Activated CD4-positive, alpha-beta memory T cell treated with anti-CD3 and anti-CD28 coated beads for 36 hours (primary cell): ENCODE measurements around the gene PSMF1. TPM values are rescaled to one million over a fixed set of nuclear protein-coding genes. Genes with fewer than 3 reads are reported as not detected.

ENCODE experiments used
- CTCF ChIA-PET: fragments of 350-600 bp; sonication (Branson Sonifier 250); formaldehyde crosslinking; loops from one replicate; lab custom pipeline; 2021; ENCODE audit warnings: antibody characterized with exemption, inconsistent platforms; lab: Charles Lee
- POLR2A ChIA-PET: fragments of 350-600 bp; sonication (Branson Sonifier 250); formaldehyde crosslinking; loops from one replicate; lab custom pipeline; 2021; ENCODE audit warnings: antibody characterized with exemption; lab: Charles Lee
- DNase-seq: peaks from one replicate; pipeline ENCODE4 v3.0.0-alpha.2; 2020
- H3K27ac Mint-ChIP-seq: one replicate; pipeline ENCODE4 v1.8.0; 2021; ENCODE audit warnings: mixed read lengths
- H3K27me3 Mint-ChIP-seq: one replicate; pipeline ENCODE4 v1.8.0; 2021; ENCODE audit warnings: mixed read lengths
- H3K36me3 Mint-ChIP-seq: one replicate; pipeline ENCODE4 v1.8.0; 2021; ENCODE audit warnings: mixed read lengths
- H3K4me1 Mint-ChIP-seq: one replicate; pipeline ENCODE4 v1.8.0; 2021; ENCODE audit warnings: low read depth, mixed read lengths
- H3K4me3 Mint-ChIP-seq: one replicate; pipeline ENCODE4 v1.8.0; 2021; ENCODE audit warnings: mild to moderate bottlenecking, mixed read lengths
- H3K9me3 Mint-ChIP-seq: one replicate; pipeline ENCODE4 v1.8.0; 2021; ENCODE audit warnings: mixed read lengths
- intact Hi-C: fragments of 100-400 bp; cut with micrococcal nuclease; formaldehyde crosslinking; loops from one replicate; pipeline ENCODE4 v1.15.1; 2023
- total RNA-seq, 2 experiments: library from RNA; stranded (reverse); gene quantifications; one replicate each; pipeline ENCODE4 v1.2.3, GENCODE V29; 2021

The PSMF1 gene
- total RNA-seq, 2 experiments from 2014 or later = 140 to 149 TPM

DNA sequence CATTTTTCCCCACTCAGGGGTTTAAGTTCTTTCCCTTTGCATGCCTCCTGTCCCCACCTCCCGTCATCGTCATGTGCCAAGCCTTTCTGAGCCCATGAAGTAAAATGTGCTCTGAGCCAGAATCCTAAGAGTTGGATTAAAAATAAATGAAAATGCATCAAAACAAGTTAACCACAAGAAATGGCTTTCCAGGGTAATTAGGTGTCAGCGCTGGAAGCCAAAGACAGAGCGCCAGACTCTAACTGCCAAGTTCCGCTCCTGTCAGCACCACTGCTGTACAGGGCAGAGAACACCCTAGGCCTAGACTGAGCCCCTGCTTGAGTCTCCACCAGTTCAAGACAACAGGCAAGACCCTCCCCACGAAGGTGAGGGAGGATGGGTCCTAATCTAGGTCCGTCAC lies 79.4 kb downstream of the PSMF1 start:
- Mint-ChIP-seq H3K9me3 (peaks cover 2% of the 10 kb centered on the region), H3K27me3 (no peaks in the 10 kb centered on the region), H3K4me3 (no peak overlapping the region), H3K27ac (no peak overlapping the region), H3K36me3 (no peaks in the 10 kb centered on the region), H3K4me1 (peaks cover 2% of the 10 kb centered on the region)
- no peak for DNase-seq
- ChIA-PET POLR2A (no interaction called here), CTCF (no interaction called here)
- intact Hi-C loops = no loop called here

DNA sequence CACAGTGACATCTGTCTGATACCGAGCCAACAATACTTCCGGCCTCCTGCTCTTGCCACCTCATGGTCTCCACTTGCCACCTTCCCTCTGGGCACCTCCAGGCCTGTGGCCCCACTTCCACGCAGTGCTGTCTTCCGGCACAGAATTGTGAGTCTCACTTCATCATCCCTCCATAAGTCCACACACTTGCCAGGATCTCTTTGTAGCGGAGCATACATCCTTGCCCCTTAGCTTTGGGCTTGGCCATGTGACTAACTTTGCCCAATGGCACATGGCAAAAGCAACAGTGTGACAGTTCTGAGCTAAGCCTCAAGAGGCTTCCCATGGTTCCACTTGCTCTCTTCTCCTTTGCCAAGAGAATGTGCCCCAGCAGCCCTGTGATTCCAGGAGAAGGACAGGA lies 80.3 kb downstream of the PSMF1 start:
- peaks cover 2% of the 10 kb centered on the region for H3K4me1 Mint-ChIP-seq
- H3K4me3 Mint-ChIP-seq = no peak overlapping the region
- ChIA-PET POLR2A (no interaction called here), CTCF (interaction anchor here (1.3 kb wide), 1 partner anchor 14 kb away, joined by 4 read pairs; no protein-coding TSS in a partner anchor)
- peaks cover 2% of the 10 kb centered on the region for H3K9me3 Mint-ChIP-seq
- H3K36me3 Mint-ChIP-seq = no peaks in the 10 kb centered on the region
- no peak for DNase-seq
- no peak overlapping the region for H3K27ac Mint-ChIP-seq
- intact Hi-C loops = no loop called here
- no peaks in the 10 kb centered on the region for H3K27me3 Mint-ChIP-seq

DNA sequence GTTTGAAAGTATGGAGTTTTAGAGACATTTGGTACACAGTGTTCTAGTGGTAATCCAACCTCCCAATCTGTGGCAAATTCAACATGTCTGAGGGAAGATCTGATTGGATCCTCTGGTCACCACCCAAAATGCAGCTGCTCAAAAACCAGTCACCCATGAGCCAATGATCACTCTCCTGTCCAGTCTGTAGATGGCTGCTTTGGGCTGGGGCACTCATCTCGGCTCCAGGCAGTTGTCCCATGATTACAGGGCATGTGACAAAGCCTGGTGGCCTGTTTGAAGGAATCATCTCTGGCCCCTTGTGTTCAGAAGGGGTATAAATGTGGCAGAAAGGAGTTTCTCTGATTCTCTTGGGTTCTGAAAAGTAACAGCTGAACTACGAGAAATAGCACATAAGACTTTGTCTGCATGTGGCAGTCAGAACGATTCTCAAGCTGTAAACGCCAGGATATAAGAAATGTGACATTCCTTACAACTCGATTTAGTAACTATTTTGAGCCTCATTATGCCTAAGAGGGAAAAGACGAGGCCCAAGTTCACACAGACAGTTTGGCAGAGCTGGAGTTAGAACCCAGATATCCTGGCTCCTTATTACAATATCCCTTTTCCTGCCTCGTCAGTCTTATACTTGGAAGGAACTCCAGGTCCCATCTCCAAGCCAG lies 80.9 kb downstream of the PSMF1 start:
- CTCF ChIA-PET = interaction anchor here (0.6 to 1.3 kb wide), 3 partner anchors 13 to 309 kb away, joined by 3 to 4 read pairs (median 3); no protein-coding TSS in a partner anchor
- POLR2A ChIA-PET = no interaction called here
- intact Hi-C loops = no loop called here
- peaks cover 2% of the 10 kb centered on the region for H3K9me3 Mint-ChIP-seq
- H3K4me3 Mint-ChIP-seq = no peak overlapping the region
- DNase-seq = no peak
- peaks cover 2% of the 10 kb centered on the region for H3K4me1 Mint-ChIP-seq
- no peaks in the 10 kb centered on the region for H3K27me3 Mint-ChIP-seq
- no peak overlapping the region for H3K27ac Mint-ChIP-seq
- no peaks in the 10 kb centered on the region for H3K36me3 Mint-ChIP-seq

DNA sequence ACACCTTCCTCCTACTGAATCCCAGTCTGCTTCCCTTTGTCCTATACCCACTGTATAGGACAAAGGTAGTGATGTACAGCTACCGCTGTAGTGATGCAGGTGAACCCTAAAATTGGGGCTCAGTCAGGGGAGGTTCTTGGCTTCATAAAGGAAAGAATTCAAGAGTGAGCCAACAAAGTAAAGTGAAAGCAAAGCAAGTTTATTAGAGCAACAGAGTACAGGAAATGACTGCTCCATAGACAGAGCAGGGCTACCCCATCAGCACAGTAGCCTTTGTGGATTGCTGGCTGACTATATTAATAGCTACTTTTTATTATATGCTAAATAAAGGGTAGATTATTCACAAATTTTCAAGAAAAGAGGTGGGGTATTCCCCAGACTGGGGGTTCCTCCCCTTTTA lies 81.6 kb downstream of the PSMF1 start:
- Mint-ChIP-seq H3K4me3 (no peak overlapping the region), H3K4me1 (peaks cover 2% of the 10 kb centered on the region), H3K9me3 (peaks cover 2% of the 10 kb centered on the region), H3K27ac (no peak overlapping the region), H3K36me3 (no peaks in the 10 kb centered on the region), H3K27me3 (no peaks in the 10 kb centered on the region)
- intact Hi-C loops = no loop called here
- CTCF ChIA-PET = interaction anchor here (1.1 to 1.3 kb wide), 2 partner anchors 13 kb away, joined by 3 to 4 read pairs; no protein-coding TSS in a partner anchor
- DNase-seq = no peak
- POLR2A ChIA-PET = no interaction called here

DNA sequence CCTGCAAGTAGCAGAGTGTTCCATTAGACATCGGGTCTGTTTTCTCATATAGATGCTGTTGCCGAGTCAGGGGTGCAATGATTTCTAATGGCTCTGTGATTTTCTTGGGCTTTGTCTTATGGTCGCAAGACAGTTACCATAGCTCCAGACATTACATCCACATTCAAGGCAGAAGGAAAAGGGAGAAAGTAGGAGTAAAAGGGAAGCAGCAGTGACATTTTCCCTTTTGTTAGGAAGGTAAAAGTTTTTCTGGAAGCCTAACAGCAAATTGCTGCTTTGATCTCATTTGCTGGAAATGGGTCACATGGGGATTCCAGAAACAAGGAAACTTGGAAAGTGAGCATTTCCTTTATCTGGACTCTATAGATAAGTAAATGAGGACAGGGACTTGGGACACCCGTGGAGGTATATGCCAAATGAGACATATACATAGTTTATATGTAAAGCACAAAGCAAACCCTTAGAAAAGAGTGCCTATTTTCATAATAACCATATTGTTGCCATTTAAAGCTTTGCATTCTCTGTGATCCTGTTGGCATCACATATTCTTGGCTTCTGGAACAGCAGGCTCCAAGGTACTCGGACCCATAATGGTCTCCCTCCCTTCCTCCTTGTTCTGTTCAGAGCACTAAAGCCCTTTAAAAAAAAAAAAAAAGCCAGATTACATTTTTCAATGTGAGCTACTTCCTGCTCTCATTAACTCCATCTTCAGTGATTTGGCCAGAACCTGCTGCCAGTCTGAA lies 84.5 kb downstream of the PSMF1 start, which contains the start of gene C20orf202:
Gene C20orf202 (plus strand): TSS at position 693 of the 743 bp plus-strand sequence. CDS start 132 bp downstream, outside the sequence.
- H3K27me3 Mint-ChIP-seq = no peaks in the 10 kb centered on the region
- no peak within 1 kb of the TSS for H3K27ac Mint-ChIP-seq
- POLR2A ChIA-PET = no interaction called here
- H3K9me3 Mint-ChIP-seq = no peaks in the 10 kb centered on the region
- H3K4me3 Mint-ChIP-seq = no peak within 1 kb of the TSS
- DNase-seq = no peak
- H3K36me3 Mint-ChIP-seq = no peaks in the 10 kb centered on the region
- intact Hi-C loops = no loop called here
- CTCF ChIA-PET = interaction anchor here (0.6 kb wide), 1 partner anchor 383 kb away, joined by 3 read pairs; no protein-coding TSS in a partner anchor
- H3K4me1 Mint-ChIP-seq = peaks cover 2% of the 10 kb centered on the region

DNA sequence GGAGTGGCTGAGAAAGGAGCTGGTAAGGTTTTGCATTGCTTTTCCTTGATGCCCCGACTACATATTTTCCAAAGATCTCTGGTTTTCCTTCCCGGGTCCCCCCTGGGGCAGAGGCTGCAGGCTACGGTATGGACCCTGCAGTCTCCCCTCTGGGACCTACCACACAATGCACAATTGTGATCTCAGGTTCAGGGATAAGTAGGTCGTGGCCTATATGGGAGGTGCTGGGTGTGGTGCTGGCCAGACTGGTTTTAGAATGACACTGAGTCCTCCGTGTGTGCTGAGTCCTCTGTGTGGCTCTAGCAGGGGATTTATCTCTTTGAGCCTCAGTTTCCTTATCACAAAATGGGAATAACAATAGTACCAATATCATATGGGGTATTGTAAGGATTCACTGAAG lies 85.2 kb downstream of the PSMF1 start:
- intact Hi-C loops = no loop called here
- Mint-ChIP-seq H3K4me1 (peaks cover 2% of the 10 kb centered on the region), H3K27me3 (no peaks in the 10 kb centered on the region), H3K36me3 (no peaks in the 10 kb centered on the region), H3K9me3 (no peaks in the 10 kb centered on the region), H3K27ac (no peak overlapping the region), H3K4me3 (no peak overlapping the region)
- ChIA-PET CTCF (interaction anchor here (0.6 kb wide), 1 partner anchor 383 kb away, joined by 3 read pairs; no protein-coding TSS in a partner anchor), POLR2A (no interaction called here)
- no peak for DNase-seq

DNA sequence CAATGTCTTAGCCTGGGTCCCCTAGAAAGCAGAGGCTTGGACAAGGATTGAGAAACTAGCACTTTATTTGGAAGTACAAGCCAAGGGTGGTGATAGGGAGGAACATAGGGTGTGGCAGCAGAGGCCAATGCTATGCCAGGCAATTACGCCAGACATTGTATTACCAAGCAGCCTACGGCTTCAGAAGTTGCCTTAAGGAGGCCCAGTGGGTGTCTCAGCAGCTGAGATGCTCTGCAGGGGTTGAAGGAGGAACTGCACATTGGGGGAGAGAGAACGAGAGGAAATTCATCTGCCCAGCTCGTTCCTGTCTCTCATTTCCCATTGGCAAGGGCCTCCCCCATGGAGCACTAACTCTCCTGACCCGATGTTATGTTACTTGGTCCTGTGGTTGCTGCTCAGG lies 85.7 kb downstream of the PSMF1 start:
- POLR2A ChIA-PET = no interaction called here
- Mint-ChIP-seq H3K36me3 (no peaks in the 10 kb centered on the region), H3K27ac (no peak overlapping the region), H3K4me1 (peaks cover 2% of the 10 kb centered on the region), H3K9me3 (no peaks in the 10 kb centered on the region), H3K27me3 (no peaks in the 10 kb centered on the region), H3K4me3 (no peak overlapping the region)
- CTCF ChIA-PET = no interaction called here
- DNase-seq = no peak
- intact Hi-C loops = no loop called here

DNA sequence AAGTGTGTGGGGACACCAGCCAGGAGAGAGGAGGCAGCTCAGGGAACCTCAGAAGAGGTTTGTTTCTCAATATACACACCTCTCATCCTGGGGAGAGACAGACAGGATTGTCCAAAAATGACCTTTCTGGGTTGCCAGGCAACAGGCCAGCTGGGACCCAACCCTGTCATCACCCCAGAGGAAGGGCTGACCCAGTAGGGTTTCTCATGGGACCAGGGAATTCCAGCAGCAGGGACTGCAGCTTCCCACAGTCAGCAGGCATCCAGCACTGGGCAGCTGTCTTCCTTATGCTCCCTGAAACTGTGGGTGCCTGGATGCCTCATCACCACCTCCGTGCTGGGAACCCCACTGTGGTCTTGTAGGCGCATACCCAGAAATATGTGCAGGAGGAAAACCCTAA lies 86.2 kb downstream of the PSMF1 start:
- intact Hi-C loops = no loop called here
- Mint-ChIP-seq H3K27ac (no peak overlapping the region), H3K9me3 (no peaks in the 10 kb centered on the region), H3K27me3 (no peaks in the 10 kb centered on the region), H3K4me3 (no peak overlapping the region), H3K4me1 (peaks cover 2% of the 10 kb centered on the region), H3K36me3 (no peaks in the 10 kb centered on the region)
- POLR2A ChIA-PET = no interaction called here
- CTCF ChIA-PET = no interaction called here
- no peak for DNase-seq

DNA sequence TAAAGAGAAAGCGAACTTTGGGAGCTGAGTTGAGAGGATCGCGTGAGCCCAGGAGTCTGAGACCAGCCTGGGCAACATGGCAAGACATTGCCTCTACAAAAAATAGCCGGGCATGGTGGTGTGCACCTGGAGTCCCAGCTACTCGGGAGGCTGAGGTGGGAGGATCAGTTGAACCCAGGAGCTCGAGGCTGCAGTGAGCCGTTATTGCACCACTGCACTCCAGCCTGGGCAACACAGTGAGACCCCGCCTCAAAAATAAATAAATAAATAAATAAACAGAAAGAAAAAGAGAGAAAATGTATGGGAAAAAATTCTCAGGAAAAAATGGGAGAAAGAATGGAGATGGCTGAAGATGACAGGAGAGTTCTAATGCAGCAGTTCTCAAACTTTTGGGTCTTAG lies 87.4 kb downstream of the PSMF1 start:
- Mint-ChIP-seq H3K27me3 (no peaks in the 10 kb centered on the region), H3K27ac (no peak overlapping the region), H3K4me3 (no peak overlapping the region), H3K4me1 (no peaks in the 10 kb centered on the region), H3K36me3 (no peaks in the 10 kb centered on the region), H3K9me3 (no peaks in the 10 kb centered on the region)
- no peak for DNase-seq
- POLR2A ChIA-PET = no interaction called here
- intact Hi-C loops = no loop called here
- CTCF ChIA-PET = interaction anchor here (1.2 to 1.5 kb wide), 2 partner anchors 21 to 250 kb away, joined by 3 read pairs; no protein-coding TSS in a partner anchor

DNA sequence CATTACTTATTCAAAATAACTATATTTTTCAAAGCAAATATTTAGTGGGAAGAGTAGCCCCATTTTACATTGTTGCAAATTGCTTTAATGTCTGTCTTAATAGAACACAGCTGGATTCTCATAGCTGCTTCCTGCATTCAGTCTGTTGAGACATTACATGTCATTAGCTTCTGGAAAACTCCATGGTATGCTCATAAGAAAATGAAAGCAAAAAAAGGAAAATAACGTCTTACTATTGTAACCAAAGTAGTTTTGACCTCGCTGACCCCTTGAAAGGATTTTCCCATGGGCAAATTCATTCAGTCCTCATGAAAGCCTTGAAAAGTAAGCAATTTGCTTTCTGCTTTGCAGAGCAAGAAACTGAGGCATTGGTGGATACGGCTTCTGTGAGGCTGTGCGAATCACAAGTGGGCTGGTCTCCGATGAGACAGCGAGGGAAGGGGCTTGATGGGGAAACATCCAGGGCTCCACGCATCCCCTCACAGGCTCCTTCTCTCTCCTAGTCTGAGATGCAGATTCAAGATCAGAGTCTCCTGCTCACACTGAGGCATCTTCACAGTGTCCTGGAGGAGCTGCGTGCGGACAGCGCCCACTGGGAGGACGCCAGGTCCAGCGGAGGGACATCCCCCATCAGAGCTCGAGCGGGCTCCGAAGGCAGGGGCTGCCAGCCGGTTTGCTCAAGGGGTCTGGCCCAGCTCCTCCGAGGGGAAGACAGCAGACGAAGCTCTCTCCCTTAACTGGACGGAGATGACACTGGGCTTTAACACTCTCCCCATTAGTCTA lies 88.2 kb downstream of the PSMF1 start:
- POLR2A ChIA-PET = no interaction called here

DNA sequence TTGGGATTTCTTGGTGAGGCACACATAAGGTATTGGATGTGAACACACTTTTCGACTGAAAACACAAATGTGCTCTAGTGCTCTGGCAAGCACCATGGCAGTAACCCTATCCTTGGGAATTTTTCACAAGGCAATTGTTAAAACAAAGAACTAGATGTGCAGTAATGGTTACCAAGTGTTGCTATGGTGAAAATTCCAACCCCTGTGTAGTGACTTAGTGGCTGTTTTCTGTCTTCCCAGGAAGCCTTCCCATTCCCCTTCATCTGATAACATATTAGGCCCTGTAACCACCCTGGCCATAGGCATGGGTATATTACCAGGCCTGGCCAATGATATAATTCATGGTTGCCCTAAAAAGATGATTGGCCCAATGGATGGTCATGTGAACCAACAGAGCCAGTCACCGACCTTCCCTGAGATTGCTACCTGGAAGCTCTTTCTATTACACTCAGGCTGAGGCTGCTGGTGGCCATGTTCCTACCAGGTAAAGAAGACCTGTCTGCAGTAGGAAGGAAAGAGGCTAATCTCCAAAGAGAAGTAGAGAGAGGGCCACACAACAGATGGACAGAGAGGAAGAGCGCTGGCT lies 89.0 kb downstream of the PSMF1 start:
- no peaks in the 10 kb centered on the region for H3K27me3 Mint-ChIP-seq
- intact Hi-C loops = no loop called here
- DNase-seq = no peak
- no peaks in the 10 kb centered on the region for H3K36me3 Mint-ChIP-seq
- H3K4me1 Mint-ChIP-seq = no peaks in the 10 kb centered on the region
- CTCF ChIA-PET = no interaction called here
- POLR2A ChIA-PET = no interaction called here
- H3K27ac Mint-ChIP-seq = no peak overlapping the region
- no peaks in the 10 kb centered on the region for H3K9me3 Mint-ChIP-seq
- H3K4me3 Mint-ChIP-seq = no peak overlapping the region

More for the DNA sequence above, 88.2 kb downstream of the PSMF1 start:
- Mint-ChIP-seq H3K27me3 (no peaks in the 10 kb centered on the region), H3K9me3 (no peaks in the 10 kb centered on the region), H3K27ac (no peak overlapping the region), H3K4me3 (no peak overlapping the region), H3K4me1 (no peaks in the 10 kb centered on the region), H3K36me3 (no peaks in the 10 kb centered on the region)
- intact Hi-C loops = no loop called here
- no peak for DNase-seq
- CTCF ChIA-PET = interaction anchor here (1.5 kb wide), 1 partner anchor 21 kb away, joined by 3 read pairs; no protein-coding TSS in a partner anchor
